GM10847 (cell line): ENCODE measurements around the gene LEAP2.

Experiments
- POLR2A ChIP-seq: IDR thresholded peaks from 2 replicates; pipeline ENCODE4 v1.6.1; 2011; ENCODE audit not compliant: insufficient read length; ENCODE audit errors: extremely low read depth

The LEAP2 gene

DNA sequence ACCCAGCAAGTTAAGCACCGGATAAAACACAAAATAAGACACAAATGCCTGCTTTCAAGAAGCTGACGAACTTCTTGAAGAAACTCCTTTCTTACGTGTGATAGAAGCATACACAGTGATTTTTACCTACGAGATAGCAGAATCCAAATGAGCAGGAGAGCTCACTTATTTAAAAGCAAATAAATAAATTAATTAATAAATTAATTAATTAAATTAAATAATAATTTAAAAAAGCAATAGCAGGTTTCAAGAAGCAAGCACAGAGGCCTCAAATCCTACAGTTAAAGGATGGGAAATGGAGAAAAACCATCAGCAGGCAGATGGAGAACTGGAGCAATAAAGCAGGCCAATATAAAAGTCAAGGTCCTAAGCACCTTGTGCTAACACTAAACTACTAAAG is 17.3 kb downstream of the LEAP2 start:
- no peak for TF ChIP-seq POLR2A

DNA sequence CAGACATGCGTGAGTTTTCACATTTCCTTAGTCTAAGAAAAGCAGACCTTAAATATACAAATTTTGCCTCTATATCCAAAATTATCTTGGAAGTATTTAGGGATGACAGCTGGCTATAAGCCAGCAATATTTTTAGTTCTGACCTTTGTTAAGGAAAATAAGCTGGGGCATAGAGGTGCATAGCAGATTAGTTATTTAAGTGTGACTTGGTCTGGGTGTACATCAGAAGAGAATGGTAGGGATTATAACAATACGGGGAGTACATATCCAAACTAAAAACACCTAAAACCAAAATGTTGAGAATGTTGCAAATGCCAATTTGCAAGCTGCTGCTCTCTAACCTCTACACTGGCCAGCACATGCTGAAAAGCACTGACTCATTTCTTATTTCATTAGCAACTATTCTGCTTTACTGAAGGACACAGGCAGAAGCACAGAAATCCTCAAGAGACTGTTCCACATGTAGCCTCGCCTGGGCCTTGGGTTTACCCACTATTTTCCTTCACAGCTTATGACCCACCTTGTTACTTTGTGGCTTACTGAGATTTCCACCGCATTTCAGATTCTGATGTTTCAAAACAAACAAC is 22.3 kb downstream of the LEAP2 start:
- no peak for TF ChIP-seq POLR2A

DNA sequence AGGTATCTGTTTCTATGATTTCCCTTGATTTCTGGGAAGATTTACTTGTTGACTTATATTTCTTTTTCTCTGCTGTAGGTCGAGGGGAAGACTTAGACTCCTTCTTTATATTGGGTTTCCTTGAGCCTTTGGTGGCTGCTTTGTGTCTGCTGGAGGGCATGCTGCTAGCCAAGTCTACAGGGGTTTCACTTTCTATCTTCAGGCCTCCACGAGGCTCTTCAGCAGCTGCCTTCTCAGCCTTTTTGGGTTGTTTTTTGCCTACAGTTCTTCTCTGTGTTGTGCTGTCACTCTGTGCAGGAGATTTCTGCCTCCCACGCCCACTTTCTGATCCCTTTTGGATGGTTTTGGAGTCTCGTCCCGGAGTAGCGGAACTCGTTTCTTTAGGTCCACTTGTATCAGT is 23.2 kb downstream of the LEAP2 start:
- TF ChIP-seq POLR2A: no peak

DNA sequence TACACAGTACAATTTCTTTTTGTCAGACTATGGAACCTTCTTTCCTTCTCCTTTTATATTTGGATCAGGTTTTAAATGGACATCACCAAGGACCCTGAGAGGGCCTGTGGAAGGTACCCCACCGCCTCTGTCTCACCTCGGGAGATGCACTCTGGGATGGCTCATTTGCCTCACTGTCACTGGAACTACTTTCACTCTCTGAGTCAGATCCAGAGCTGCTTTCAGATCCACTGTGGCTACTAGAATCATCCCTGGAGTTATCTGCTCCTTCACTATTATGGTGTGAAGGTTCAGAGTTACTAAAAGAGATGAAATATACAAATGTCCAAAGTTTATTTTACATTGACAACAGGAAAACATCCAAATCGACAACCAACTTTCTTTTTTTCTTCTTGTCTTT is 24.6 kb downstream of the LEAP2 start:
- TF ChIP-seq POLR2A: no peak

DNA sequence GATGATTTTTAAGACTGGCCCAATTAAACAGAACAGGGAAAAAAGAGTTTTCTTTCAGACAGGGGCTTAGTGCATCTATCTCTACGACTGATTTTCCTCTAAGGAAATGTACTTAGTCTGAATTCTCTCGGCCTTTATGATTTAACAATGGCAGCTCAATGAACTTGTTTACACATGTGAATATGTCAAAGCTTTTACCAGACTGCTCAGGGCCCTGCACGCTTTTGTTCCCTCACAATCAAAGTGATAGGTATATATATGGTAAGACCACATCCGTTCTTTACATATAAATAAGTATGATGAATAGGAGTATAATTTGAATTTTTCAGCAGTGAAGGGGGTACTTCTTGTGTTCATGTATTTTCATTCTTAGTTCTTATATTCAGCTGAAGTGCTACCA is 27.6 kb downstream of the LEAP2 start:
- no peak for TF ChIP-seq POLR2A

DNA sequence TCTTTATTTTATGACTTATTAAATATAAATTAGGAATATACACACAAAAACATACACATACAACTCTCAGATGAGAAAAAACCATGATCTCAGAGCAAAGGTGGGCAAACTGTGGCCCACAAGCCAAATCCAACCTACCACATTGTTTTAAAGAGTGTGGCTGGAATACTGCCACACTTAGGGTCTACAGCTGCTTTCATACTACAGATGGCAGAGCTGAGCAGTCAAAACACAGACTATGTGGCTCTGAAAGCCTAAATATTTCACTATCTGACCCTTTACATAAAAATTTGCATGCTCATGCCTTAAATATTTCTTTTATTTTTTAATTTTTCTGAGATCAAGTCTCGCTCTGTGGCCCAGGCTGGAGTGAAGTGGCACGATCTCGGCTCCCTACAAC is 28.3 kb downstream of the LEAP2 start:
- no peak for TF ChIP-seq POLR2A

DNA sequence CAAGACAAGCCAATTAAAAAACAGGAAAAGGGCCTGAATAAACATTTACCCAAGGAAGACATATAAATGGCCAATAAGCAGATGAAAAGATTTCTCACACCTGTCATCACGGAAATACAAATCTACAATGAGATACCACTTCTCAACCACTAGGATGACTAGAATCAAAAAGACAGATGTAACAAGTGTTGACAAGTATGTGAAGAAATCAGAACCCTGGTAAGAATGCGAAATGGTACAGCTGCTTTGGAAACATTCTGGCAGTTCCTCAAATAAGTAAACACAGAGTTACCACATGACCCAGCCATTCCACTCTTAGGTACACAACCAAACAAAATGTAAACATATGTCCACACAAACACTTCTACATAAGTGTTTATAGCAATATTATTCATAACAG is 32.5 kb downstream of the LEAP2 start:
- TF ChIP-seq POLR2A: no peak

DNA sequence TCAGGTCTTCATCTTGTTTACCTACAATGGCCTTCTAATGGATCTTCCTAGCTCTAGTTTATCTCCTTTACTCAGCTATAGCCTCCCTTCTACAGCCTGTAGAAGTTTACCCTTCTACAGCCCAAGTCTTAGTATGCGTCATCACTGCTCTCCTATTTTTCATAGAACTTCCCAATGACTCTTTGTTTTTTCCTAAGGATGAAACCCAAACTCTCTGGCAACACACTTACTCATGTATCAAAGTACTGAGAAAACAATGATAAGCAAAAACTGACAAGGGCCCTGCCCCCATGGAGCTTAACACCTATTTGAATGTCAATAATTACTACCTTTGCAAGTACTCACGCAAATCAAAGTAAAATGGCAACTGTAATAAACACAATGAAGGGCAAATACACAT is 33.7 kb downstream of the LEAP2 start:
- no peak for TF ChIP-seq POLR2A

DNA sequence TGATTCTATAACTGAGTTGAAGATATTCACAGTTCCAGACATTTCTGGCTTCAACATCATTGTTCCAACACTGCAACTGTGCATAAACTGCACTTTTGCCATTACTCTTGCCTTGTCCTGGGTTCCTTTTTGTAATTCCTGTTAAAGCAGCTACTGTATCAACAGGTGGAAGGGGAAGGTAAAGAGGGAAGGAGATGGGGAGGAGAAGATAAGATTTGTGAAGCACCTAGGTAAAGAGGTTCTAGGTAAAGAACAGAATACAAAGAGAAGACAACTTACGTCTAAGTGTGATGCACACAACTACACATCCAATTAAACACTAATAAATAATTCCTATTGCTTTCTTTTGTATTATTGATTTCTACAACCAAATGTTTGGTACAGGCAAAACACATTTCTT is 36.2 kb downstream of the LEAP2 start:
- no peak for TF ChIP-seq POLR2A

DNA sequence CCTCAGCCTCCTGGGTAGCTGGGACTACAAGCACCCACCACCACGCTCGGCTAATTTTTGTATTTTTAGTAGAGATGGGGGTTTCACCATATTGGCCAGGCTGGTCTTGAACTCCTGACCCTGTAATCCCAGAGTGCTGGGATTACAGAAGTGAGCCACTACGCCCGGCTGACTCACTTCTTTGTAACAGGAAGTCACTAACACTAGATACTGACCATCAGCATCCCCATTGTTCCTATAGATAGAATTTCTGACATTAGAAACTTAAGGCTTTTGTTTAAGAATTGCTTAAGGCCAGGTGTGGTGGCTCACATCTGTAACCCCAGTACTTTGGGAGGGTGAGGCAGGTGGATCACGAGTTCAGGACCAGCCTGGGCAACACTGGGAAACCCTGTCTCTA is 42.2 kb downstream of the LEAP2 start:
- TF ChIP-seq POLR2A: no peak

DNA sequence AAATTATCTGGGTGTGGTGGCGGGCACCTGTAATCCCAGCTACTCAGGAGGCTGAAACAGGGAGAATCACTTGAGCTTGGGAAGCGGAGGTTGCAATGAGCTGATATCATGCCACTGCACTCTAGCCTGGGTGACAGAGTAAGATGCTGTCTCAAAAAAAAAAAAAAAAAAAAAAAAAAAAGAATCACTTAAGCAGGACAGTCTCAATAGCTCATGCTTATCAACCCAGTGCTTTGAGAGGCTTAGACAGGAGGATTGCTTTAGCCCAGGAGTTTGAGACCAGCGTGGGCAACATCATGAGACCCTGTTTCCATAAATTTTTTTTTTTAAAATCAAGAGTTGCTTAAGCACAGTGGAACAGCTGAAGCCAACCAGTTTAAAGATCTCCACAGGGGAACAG is 42.6 kb downstream of the LEAP2 start:
- no peak for TF ChIP-seq POLR2A
